GM21825 (cell line): ENCODE measurements around the gene PREX1.
"Not testable (repeated sequence)": the region's sequence is repeated elsewhere in the genome, so short reads cannot be mapped to it uniquely, and the experiment has no call there.

Experiments used
- ATAC-seq: cut with Tn5 transposase; IDR thresholded peaks from one replicate; pipeline ENCODE4 v1.9.1; 2021; ENCODE audit warnings: mild to moderate bottlenecking, moderate library complexity; ENCODE audit not compliant: unreplicated experiment

The PREX1 gene

DNA sequence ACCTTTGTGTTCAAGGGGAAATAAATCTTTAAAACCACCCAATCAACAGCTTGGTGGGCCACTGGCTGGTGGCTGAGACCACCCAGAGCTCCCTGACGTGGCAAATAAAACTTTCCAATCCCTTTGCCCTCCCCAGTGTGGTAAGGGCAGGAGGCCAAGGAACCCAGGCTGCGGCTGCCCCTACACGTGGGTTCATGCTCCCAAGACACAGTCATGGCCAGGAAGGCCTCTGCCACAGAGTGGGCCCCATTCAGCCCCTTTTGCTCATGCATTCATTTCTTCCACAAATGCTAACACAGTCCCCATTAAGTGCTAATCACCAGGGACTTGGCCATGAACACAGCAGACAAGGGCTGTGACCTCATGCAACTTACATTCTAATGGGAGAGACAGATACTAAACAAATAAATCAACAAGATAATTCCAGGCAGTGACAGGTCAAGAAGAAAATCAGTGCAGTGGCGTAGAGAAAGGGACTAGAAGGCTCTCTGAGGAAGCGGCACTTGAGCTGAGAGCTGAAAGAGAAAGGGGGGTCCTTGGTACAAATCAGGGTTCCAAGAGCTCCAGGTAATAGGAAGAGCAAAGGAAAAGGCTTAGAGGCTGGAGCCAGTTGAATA, 13.8 kb downstream of the PREX1 start:
- ATAC-seq = no peak

DNA sequence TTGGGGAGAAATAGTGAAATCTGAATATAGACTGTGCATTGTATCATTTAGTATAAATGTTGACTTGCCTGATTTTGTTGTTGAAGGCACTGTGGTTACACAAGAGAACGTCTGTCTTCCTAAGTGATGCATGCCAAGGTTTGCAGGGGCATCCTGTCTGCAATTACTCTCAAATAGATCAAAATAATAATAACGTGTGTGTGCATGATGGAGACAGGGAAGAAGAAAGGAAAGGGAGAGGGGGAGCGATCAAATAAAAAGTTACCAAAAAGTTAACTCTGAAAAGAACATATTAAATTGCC, 14.4 kb downstream of the PREX1 start:
- ATAC-seq = no peak

GRCh38 chr20:48812600-48813445, 15.0 kb downstream of the PREX1 start:
- ATAC-seq = no peak

- ATAC-seq = not testable (repeated sequence)
These were observed 15.7 kb downstream of the PREX1 start for GRCh38 chr20:48812114-48812513.

- no peak for ATAC-seq
These were observed 18.1 kb downstream of the PREX1 start for GRCh38 chr20:48809673-48810072.

GRCh38 chr20:48808382-48809034, 19.3 kb downstream of the PREX1 start:
- ATAC-seq = no peak

GRCh38 chr20:48807586-48808381, 20.0 kb downstream of the PREX1 start:
- ATAC-seq = no peak

- no peak for ATAC-seq
These were observed 20.7 kb downstream of the PREX1 start for GRCh38 chr20:48807051-48807450.

GRCh38 chr20:48805716-48806115, 22.1 kb downstream of the PREX1 start:
- ATAC-seq = no peak

DNA sequence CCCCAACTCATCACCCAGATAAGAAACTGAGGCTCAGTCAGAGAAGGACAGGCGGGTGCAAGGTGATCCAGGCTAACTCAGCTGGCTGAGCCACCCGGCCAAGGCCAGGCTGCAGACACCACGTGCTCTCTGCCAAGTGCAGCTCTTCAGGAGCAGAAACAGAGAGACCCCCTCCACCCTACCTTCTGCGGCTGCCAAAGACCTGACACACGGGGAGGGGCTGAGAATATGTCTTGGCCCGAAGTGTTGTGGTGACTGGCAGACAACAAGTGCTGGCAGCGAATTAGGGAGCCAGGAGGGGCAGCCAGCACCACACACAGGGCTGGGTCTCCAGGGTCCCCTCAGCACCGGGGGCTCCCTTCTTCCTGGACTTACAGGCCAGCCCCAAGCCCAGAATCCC, 22.5 kb downstream of the PREX1 start:
- no peak for ATAC-seq

DNA sequence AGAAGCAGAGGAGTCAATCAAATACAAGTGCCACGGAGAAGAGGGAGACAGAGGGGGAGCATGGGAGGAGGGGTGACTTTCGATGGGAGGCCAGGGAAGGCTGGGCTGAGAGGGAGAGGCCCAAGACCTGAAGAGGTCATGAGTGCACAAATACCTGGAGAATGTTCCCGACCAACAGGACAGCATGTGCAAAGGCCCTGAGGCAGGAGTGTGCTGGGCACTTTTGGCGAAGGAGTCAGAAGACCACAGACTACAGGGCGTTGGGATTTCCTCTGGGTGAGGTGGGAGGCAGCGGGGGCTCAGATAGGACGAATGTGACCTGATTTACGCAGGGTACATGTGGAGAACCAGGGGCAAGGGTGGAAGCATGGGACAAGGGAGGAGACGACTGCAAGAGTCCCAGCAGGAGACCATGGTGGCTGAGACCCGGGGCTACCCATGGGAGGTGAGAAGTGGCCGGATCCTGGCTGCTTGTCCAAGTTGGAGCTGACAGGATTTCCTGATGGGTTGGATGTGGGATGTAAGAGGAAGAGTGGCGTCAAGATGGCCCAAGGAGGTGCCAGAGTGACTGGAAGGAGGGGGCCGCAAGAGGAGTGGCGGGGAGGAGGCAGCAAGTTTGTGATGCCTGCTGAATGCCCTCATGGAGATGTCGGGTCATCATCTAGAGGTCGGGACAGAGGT, 23.4 kb downstream of the PREX1 start:
- no peak for ATAC-seq

- ATAC-seq = no peak
These were observed 24.4 kb downstream of the PREX1 start for GRCh38 chr20:48803176-48804053.

DNA sequence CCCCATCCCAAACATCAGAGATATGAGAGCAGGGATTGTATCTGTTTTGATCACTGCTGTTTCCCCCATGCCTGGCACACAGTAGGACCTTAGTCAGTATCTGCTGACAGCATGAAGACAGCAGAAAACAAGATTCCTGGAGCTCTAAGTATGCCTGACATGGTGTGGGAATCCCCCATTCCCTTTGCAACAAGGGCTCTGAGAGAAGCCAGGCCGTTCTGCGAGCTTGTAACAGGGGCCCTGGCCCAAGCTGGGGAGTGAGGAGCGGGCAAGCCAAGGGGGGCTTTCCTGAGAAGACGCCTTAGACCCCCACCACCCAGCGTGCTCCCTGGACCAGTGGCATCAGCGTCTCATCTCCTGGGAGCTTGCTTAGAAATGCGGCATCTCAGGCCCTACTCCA, 25.2 kb downstream of the PREX1 start:
- no peak for ATAC-seq

GRCh38 chr20:48802216-48802615, 25.6 kb downstream of the PREX1 start:
- ATAC-seq = no peak

DNA sequence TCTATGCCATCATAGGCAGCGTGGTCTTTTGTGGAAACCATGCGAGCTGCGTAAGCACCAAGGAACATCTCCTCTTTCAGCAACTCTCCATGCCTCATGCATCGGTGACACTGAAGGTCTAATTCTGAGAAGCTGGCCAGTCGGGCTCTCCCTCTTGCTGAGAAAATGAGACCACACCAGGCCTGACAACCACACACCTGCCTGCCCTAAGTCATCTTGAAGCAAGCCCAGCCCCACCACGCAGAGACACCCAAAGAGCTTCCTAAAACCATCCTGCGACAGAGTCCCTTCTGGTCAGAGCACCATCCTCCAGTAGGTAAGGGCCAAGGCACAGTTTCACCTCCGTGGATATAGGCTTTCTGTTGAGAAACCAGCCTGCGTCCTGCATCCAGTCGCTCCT, 26.6 kb downstream of the PREX1 start:
- ATAC-seq = no peak

DNA sequence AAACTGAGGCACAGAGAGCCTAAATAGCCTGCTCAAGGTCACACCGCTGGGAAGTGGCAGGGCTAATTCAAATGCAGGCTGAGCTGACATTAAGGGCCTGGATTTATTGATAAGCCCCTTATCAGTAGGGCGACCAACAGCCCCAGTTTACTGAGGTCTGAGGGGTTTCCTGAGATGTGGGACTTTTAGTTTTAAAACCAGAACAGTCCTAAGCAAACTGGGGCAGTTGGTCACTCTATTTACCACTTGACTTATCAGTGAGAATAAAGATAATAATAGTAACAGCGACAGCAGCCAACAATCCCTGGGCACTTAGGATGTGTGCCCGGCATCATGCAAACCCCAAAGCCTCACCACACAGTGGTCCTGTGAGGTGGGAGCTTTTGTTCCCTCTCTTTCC, 27.6 kb downstream of the PREX1 start:
- ATAC-seq = no peak

- ATAC-seq = no peak
These were observed 28.3 kb downstream of the PREX1 start for GRCh38 chr20:48799328-48800105.

DNA sequence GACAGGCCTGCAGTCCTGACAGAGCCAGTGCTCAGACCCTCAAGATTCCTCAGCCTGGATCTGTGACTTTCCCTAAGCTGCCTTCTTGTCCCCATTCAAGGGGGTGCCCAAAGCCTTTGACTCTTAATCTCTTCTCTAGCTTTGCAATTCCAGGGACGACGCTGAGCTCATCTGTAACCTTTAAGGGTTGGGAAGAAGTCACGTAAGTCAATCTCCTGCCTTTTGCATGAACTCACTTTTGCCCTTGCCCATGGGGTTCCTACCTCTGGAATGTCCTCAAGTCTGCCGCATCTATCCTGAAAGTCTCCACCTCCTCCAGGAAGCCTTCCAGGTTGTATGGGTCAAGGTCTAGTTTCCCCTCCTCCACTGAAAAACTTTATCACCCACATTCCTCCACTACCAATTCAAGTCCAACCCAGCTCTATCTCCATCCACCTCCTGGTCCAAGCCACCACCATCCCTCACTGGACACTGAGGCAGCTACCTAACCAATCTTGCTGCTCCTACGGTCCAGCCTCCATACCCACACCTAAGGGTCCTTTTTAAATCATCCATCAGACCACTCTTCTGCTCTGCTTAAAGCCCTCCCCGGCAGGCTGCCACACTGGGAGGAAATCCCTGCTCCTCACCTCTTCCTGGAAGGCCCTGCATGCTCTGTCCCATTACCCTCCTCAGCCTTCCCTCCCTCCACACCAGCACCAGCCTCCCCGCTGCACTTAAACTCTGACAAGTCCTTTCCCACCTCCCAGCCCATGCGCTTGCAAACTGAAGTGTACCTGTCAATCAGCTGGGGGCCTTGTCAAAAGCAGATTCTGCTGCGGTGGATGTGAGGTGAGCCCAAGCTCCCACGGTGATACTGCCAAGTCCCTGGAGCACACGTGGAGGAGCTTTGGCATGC, 29.7 kb downstream of the PREX1 start:
- ATAC-seq = no peak
